Right atrium auricular region (tissue), 2 donors: ENCODE measurements around the gene MYO18B. TPM values are rescaled to one million over a fixed set of nuclear protein-coding genes. Genes with fewer than 3 reads are reported as not detected.
A peak's percentile ranks its signal among the peaks of the same experiment; 100 is the strongest.

Experiments
- DNase-seq: peaks from one replicate; pipeline ENCODE4 v3.0.0-alpha.2; 2019; ENCODE audit warnings: low spot score
- H3K27ac ChIP-seq, 2 donors: fragments of 200-600 bp; sonication (generic); 1 replicate in 1 of 2; 2 replicates in 1 of 2; pipeline ENCODE4 v1.5.1; 2016 to 2019
- H3K27me3 ChIP-seq, 2 donors: fragments of 200-600 bp; sonication (generic); one replicate each; pipeline versions ENCODE4 v1.5.1 to v1.6.0; 2017 to 2019
- H3K36me3 ChIP-seq: fragments of 200-600 bp; sonication (generic); one replicate; pipeline ENCODE4 v1.5.1; 2016
- H3K4me1 ChIP-seq, 2 donors: fragments of 200-600 bp; sonication (generic); one replicate each; pipeline versions ENCODE4 v1.5.1 to v1.6.0; 2017 to 2019
- H3K4me3 ChIP-seq, 2 donors: fragments of 200-600 bp; sonication (generic); 1 replicate in 1 of 2; 2 replicates in 1 of 2; pipeline ENCODE4 v1.5.1; 2017 to 2019; ENCODE audit warnings: mild to moderate bottlenecking in 1 of 2, moderate library complexity in 1 of 2
- H3K9me3 ChIP-seq, 2 donors: fragments of 200-600 bp; sonication (generic); one replicate each; pipeline ENCODE4 v1.5.1; 2019
- CTCF ChIP-seq, 2 donors: fragments of 200-600 bp; sonication (generic); IDR thresholded peaks; one replicate each; pipeline ENCODE4 v1.5.1; 2019; ENCODE audit warnings: antibody characterized with exemption in 2 of 2
- total RNA-seq, 2 donors: library from RNA; depleted of rRNA; stranded (reverse); fragments of >200 nt; gene quantifications; one replicate each; pipeline ENCODE4 v1.1.0, GENCODE V29; 2016

Gene MYO18B
- total RNA-seq, 2 donors from 2014 or later: 119 to 247 TPM

GRCh38 chr22:25744694-25745093 lies 2.7 kb downstream of the MYO18B start:
- peaks cover 0 to 39% of the 10 kb centered on the region in 2 donors for H3K4me1 ChIP-seq
- peak overlapping the region; percentile 88 to 94 for H3K27ac ChIP-seq
- H3K27me3 ChIP-seq: no peaks in the 10 kb centered on the region
- DNase-seq: no peak
- H3K4me3 ChIP-seq: peak overlapping the region; percentile 52 to 65
- TF ChIP-seq CTCF (IDR thresholded peaks at IDR 0.05): no peak
- H3K9me3 ChIP-seq: no peaks in the 10 kb centered on the region
- H3K36me3 ChIP-seq: no peaks in the 10 kb centered on the region

GRCh38 chr22:25745341-25746011 lies 3.5 kb downstream of the MYO18B start:
- Histone ChIP-seq H3K9me3 (no peaks in the 10 kb centered on the region), H3K4me1 (peaks cover 0 to 46% of the 10 kb centered on the region in 2 donors), H3K27me3 (no peaks in the 10 kb centered on the region), H3K4me3 (peak overlapping the region in 1 of 2 donors; percentile 65), H3K27ac (peak overlapping the region; percentile 88 to 94), H3K36me3 (no peaks in the 10 kb centered on the region)
- DNase-seq: no peak
- TF ChIP-seq CTCF (IDR thresholded peaks at IDR 0.05): no peak

GRCh38 chr22:25746012-25746373 lies 4.0 kb downstream of the MYO18B start:
- DNase-seq: no peak
- H3K27ac ChIP-seq: peak overlapping the region; percentile 88 to 94
- H3K4me1 ChIP-seq: peaks cover 0 to 51% of the 10 kb centered on the region in 2 donors
- H3K27me3 ChIP-seq: no peaks in the 10 kb centered on the region
- H3K4me3 ChIP-seq: peak overlapping the region in 1 of 2 donors; percentile 65
- TF ChIP-seq CTCF (IDR thresholded peaks at IDR 0.05): no peak
- H3K36me3 ChIP-seq: no peaks in the 10 kb centered on the region
- H3K9me3 ChIP-seq: no peaks in the 10 kb centered on the region

DNA sequence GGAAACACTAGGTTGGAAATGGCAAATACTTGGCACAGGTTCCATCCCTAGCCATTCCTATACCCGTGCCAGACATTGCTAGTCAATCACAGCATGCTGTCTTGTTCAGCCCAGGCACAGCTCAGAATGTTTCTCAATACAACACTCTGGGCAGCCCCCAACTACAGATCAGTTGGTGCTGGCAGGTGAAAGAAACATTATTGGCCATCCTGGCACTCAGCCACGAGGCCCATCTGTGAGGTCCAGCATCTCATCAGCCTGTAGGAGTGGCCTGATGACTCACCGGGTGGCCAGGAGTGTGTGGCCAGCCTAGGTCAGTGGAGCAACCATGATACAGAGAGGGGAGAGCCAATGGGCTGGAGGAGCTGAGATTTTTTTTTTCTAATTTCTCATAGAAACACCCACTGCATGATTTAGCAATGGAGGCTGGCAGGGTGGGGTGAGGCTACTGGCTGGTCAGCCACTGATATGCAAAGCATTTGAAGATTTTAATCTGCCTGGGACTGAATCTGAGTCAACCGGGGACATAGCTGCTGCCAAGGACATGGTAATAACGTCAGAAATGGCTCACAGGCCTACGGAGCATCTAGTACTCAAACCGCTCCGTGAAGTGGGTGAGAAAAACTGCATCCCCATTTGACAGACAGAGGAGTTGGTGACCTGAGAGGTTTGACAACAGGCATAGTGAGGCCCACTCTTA lies 5.4 kb downstream of the MYO18B start:
- Histone ChIP-seq H3K4me1 (peaks cover 0 to 56% of the 10 kb centered on the region in 2 donors), H3K36me3 (no peaks in the 10 kb centered on the region), H3K27me3 (no peaks in the 10 kb centered on the region), H3K4me3 (no peak overlapping the region), H3K27ac (peak overlapping the region; percentile 88 to 94), H3K9me3 (no peaks in the 10 kb centered on the region)
- peak; percentile 75 for DNase-seq
- no peak for TF ChIP-seq CTCF (IDR thresholded peaks at IDR 0.05)

GRCh38 chr22:25748140-25748539 lies 6.2 kb downstream of the MYO18B start:
- Histone ChIP-seq H3K4me1 (peaks cover 0 to 61% of the 10 kb centered on the region in 2 donors), H3K27ac (peak overlapping the region; percentile 88 to 94), H3K9me3 (no peaks in the 10 kb centered on the region), H3K36me3 (no peaks in the 10 kb centered on the region), H3K27me3 (no peaks in the 10 kb centered on the region), H3K4me3 (no peak overlapping the region)
- DNase-seq: no peak
- TF ChIP-seq CTCF (IDR thresholded peaks at IDR 0.05): no peak
